ENCODE results near the gene INSR.

DNA sequence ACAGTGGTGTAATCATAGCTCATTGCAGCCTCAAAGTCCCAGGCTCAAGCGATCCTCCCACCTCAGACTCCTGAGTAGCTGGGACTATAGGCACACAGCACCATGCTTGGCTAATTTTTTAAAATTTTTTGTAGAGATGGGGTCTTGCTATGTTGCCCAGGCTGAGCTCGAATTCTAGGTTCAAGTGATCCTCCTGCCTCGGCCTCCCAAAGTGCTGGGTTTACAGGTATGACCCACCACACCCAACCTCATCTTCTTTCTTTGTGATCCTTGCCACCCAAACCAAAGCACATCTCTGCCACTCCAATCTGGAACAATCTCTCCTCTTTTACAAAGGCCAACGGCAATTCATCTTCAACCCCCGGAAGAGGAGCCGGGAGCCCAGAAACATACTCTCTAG, 38.6 kb downstream of the INSR start:
- TF ChIP-seq CTCF (IDR thresholded peaks at IDR 0.05): no peak
- TF ChIP-seq EP300 (IDR thresholded peaks at IDR 0.05; ENCODE audit: low read depth): no peak
- no peak for TF ChIP-seq POLR2AphosphoS5 (IDR thresholded peaks at IDR 0.05)

Data from transverse colon (tissue), 4 donors.